Keratinocyte (primary cell): Measurements from ENCODE around the gene HRH3. TPM values are rescaled to one million over a fixed set of nuclear protein-coding genes. Genes with fewer than 3 reads are reported as not detected.

Experiments
- DNase-seq: peaks from one replicate; pipeline ENCODE4 v3.0.0-alpha.2; 2011; ENCODE audit warnings: low read depth, missing footprints, low spot score
- FAIRE-seq: peaks from 2 replicates; lab custom pipeline; 2011; peaks lifted over from hg19 to GRCh38; lab: Jason Lieb, UNC
- H2AFZ ChIP-seq: 2 replicates; pipeline ENCODE4 v1.6.0; 2012; ENCODE audit warnings: low read length, control low read depth, inconsistent platforms; ENCODE audit not compliant: control insufficient read depth
- H3K27ac ChIP-seq: 2 replicates; pipeline ENCODE4 v1.5.1; 2011; ENCODE audit warnings: low read length; ENCODE audit not compliant: control insufficient read depth, insufficient read depth
- H3K27me3 ChIP-seq: 3 replicates; pipeline ENCODE4 v1.6.0; 2011; ENCODE audit warnings: low read length; ENCODE audit not compliant: control insufficient read depth, insufficient read depth; ENCODE audit errors: extremely low read depth
- H3K36me3 ChIP-seq, 2 experiments: 2 replicates in 1 of 2; 3 replicates in 1 of 2; pipeline ENCODE4 v1.5.1; 2011; ENCODE audit warnings: low read length in 2 of 2, mild to moderate bottlenecking in 1 of 2; ENCODE audit not compliant: control insufficient read depth in 2 of 2, insufficient read depth in 2 of 2; ENCODE audit errors: extremely low read depth in 1 of 2
- H3K4me1 ChIP-seq: 3 replicates; pipeline ENCODE4 v1.5.1; 2011; ENCODE audit warnings: low read length; ENCODE audit not compliant: control insufficient read depth, insufficient read depth; ENCODE audit errors: extremely low read depth
- H3K4me2 ChIP-seq: 3 replicates; pipeline ENCODE4 v1.6.0; 2011; ENCODE audit warnings: low read depth, low read length; ENCODE audit not compliant: control insufficient read depth, insufficient read depth; ENCODE audit errors: extremely low read depth
- H3K4me3 ChIP-seq, 3 experiments: fragments of 200-600 bp in 1 of 3; sonication (generic) in 1 of 3; 2 replicates in 2 of 3; 3 replicates in 1 of 3; pipeline ENCODE4 v1.5.1; 2011 to 2016; ENCODE audit warnings: low read length in 3 of 3, mild to moderate bottlenecking in 3 of 3, control low read depth in 2 of 3, inconsistent platforms in 1 of 3, low read depth in 1 of 3, mixed read lengths in 1 of 3, mixed run types in 1 of 3, moderate library complexity in 1 of 3; ENCODE audit not compliant: control insufficient read depth in 2 of 3, insufficient read depth in 2 of 3; ENCODE audit errors: extremely low read depth in 1 of 3
- H3K79me2 ChIP-seq: 2 replicates; pipeline ENCODE4 v1.6.0; 2012; ENCODE audit warnings: low read length; ENCODE audit not compliant: control insufficient read depth, insufficient read depth
- H3K9ac ChIP-seq: 3 replicates; pipeline ENCODE4 v1.6.0; 2011; ENCODE audit warnings: low read length; ENCODE audit not compliant: control insufficient read depth, insufficient read depth; ENCODE audit errors: extremely low read depth
- H3K9me1 ChIP-seq: 3 replicates; pipeline ENCODE4 v1.6.0; 2011; ENCODE audit warnings: low read length; ENCODE audit not compliant: control insufficient read depth, insufficient read depth; ENCODE audit errors: extremely low read depth
- H3K9me3 ChIP-seq: 2 replicates; pipeline ENCODE4 v1.5.1; 2012; ENCODE audit warnings: low read depth, low read length; ENCODE audit not compliant: control insufficient read depth
- H4K20me1 ChIP-seq: 3 replicates; pipeline ENCODE4 v1.6.0; 2011; ENCODE audit warnings: low read length; ENCODE audit not compliant: control insufficient read depth, insufficient read depth; ENCODE audit errors: extremely low read depth
- EZH2 ChIP-seq: IDR thresholded peaks from one replicate; pipeline ENCODE4 v1.6.1; 2012; ENCODE audit warnings: inconsistent platforms, mild to moderate bottlenecking, low read length, moderate library complexity
- dilution Hi-C: fragments of 300-500 bp; cut with MboI; formaldehyde crosslinking; loops from one replicate; pipeline ENCODE4 v1.7.0; 2020; ENCODE audit warnings: low sequenced_read_pairs; ENCODE audit not compliant: extremely low pct_ligation_motif_present
- polyA minus RNA-seq, 3 experiments: library from RNA; depleted of rRNA, polyadenylated mRNA; stranded (reverse); fragments of >200 nt; gene quantifications; 1 replicate in 1 of 3; 2 replicates in 1 of 3; 3 replicates in 1 of 3; pipeline ENCODE4 v1.2.3, GENCODE V29; 2011
- polyA plus RNA-seq, 5 experiments: library from polyadenylated mRNA; depleted of rRNA in 3 of 5; stranded (reverse) in 3 of 5; stranded (forward) in 1 of 5; unstranded in 1 of 5; fragments of >200 nt; gene quantifications; 1 replicate in 1 of 5; 2 replicates in 3 of 5; 3 replicates in 1 of 5; pipeline versions ENCODE4 v1.2.1 to v1.2.3, GENCODE V29; 2011 to 2012; ENCODE audit warnings: missing spikeins in 2 of 5, low read depth in 1 of 5, low replicate concordance in 1 of 5
- TF ChIP-seq, protein P1 (sequence below), 3 experiments: IDR thresholded peaks in 1 of 3; conservative IDR thresholded peaks in 1 of 3; optimal IDR thresholded peaks in 1 of 3; 2 replicates in 2 of 3; 3 replicates in 1 of 3; pipeline versions ENCODE3 to v1.5.1; 2011; ENCODE audit warnings: low read length in 3 of 3, mild to moderate bottlenecking in 3 of 3, moderate library complexity in 2 of 3, control low read depth in 1 of 3, inconsistent platforms in 1 of 3; ENCODE audit not compliant: insufficient read depth in 2 of 3; ENCODE audit errors: extremely low read depth in 1 of 3

Gene HRH3
- polyA plus RNA-seq = not detected in 3 replicates
- not detected for polyA plus RNA-seq (2011; ENCODE audit: low read depth)
- polyA plus RNA-seq (2011; cell fraction: cytosol; rRNA removed) = not detected in 2 replicates
- polyA plus RNA-seq (2011; cell fraction: nucleus; rRNA removed) = not detected in 2 replicates
- not detected in 2 replicates for polyA plus RNA-seq (2012; ENCODE audit: low replicate concordance)
- polyA minus RNA-seq = not detected in 3 replicates
- polyA minus RNA-seq (2011; cell fraction: cytosol; rRNA and poly(A)+ RNA removed) = not detected
- not detected in 2 replicates for polyA minus RNA-seq (2011; cell fraction: nucleus; rRNA and poly(A)+ RNA removed)

DNA sequence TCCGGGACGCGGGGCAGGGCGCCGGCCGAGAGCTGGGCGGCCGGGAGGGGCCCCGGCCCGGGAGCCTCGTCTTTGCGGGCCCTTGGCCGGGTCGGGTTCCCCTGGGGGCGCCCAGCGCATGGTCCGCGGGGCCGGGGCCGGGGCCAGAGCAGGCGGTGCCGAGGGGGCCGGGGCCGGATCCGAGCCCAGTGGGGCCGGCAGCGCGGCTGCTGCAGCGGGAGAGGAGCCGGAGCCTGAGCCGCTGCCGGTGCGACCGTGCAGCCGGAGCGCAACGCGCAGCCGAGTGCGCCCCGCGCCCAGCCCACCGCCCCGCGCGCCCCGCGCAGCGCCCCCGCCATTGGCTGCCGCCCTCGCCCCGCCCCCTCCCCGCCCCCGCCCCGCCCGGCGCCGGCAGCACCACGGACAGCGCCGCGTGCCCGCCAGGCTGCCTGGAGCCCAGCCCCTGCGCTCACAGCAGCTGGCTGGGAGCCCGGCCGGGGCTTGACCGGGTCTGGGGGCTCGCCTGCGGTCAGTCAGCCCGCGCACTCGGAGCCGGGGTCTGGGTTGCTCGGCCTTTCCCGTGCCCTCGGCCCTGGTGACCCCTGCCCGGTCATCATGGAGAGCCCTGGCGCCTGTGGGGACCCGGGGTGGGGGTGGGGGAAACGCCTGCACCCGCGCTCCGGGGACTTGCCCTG lies at the start of gene HRH3:
TSS of gene HRH3 (minus strand) at position 287 of the 674 bp plus-strand sequence. CDS start 308 bp downstream, outside the sequence.
- DNase-seq = no peak
- H3K79me2 ChIP-seq = no peaks in the 10 kb centered on the region
- H2AFZ ChIP-seq = no peak within 1 kb of the TSS
- dilution Hi-C loops = no loop called here
- no peak within 1 kb of the TSS for H3K27ac ChIP-seq
- H3K36me3 ChIP-seq = no peaks in the 10 kb centered on the region
- peaks cover 85% of the 10 kb centered on the region for H3K27me3 ChIP-seq
- H3K4me1 ChIP-seq = no peaks in the 10 kb centered on the region
- no peaks in the 10 kb centered on the region for H3K9me3 ChIP-seq
- H3K9ac ChIP-seq = no peak within 1 kb of the TSS
- no peak for FAIRE-seq
- no peak within 1 kb of the TSS for H3K4me3 ChIP-seq
- TF ChIP-seq, protein P1, sequence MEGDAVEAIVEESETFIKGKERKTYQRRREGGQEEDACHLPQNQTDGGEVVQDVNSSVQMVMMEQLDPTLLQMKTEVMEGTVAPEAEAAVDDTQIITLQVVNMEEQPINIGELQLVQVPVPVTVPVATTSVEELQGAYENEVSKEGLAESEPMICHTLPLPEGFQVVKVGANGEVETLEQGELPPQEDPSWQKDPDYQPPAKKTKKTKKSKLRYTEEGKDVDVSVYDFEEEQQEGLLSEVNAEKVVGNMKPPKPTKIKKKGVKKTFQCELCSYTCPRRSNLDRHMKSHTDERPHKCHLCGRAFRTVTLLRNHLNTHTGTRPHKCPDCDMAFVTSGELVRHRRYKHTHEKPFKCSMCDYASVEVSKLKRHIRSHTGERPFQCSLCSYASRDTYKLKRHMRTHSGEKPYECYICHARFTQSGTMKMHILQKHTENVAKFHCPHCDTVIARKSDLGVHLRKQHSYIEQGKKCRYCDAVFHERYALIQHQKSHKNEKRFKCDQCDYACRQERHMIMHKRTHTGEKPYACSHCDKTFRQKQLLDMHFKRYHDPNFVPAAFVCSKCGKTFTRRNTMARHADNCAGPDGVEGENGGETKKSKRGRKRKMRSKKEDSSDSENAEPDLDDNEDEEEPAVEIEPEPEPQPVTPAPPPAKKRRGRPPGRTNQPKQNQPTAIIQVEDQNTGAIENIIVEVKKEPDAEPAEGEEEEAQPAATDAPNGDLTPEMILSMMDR (optimal IDR thresholded peaks at IDR 0.05 in 1 of 3, IDR thresholded peaks at IDR 0.05 in 1 of 3, conservative IDR thresholded peaks at IDR 0.05 in 1 of 3; ENCODE audit: extremely low read depth in 1 of 3, insufficient read depth in 2 of 3, low read length in 3 of 3) = no peak
- TF ChIP-seq EZH2 = no peak
- no peak within 1 kb of the TSS for H3K4me2 ChIP-seq
- no peaks in the 10 kb centered on the region for H3K9me1 ChIP-seq
- H4K20me1 ChIP-seq = no peaks in the 10 kb centered on the region

DNA sequence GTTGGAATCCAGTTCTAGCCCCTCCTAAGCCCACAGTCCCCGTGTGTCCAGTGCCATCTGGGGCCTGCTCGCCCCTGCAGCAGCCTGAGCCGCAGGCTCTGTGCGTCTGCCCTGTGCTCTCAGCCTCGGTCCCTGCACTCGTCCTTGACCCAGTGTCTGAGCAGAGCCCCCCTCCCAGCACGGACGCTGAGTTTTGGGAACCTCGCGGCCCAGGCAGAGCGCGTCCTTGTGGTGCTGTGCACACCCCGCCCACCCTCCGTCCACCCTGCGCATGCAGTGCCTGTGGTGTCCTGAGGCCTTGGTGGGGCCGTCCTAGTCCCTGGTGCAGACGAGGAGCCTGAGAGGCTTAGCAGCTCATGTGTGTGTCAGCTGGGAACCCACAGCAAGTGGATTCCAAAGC lies 49.8 kb upstream of the HRH3 start:
- H3K36me3 ChIP-seq = peaks cover 10 to 33% of the 10 kb centered on the region in 2 experiments
- H3K9me3 ChIP-seq = peaks cover 3% of the 10 kb centered on the region
- no peak for TF ChIP-seq EZH2
- TF ChIP-seq, protein P1 (optimal IDR thresholded peaks at IDR 0.05 in 1 of 3, IDR thresholded peaks at IDR 0.05 in 1 of 3, conservative IDR thresholded peaks at IDR 0.05 in 1 of 3; ENCODE audit: extremely low read depth in 1 of 3, insufficient read depth in 2 of 3, low read length in 3 of 3) = no peak
- H3K79me2 ChIP-seq = no peaks in the 10 kb centered on the region
- DNase-seq (no peak), FAIRE-seq (no peak)
- H2AFZ ChIP-seq = no peak overlapping the region
- H3K4me1 ChIP-seq = peaks cover 13% of the 10 kb centered on the region
- H3K27me3 ChIP-seq = no peaks in the 10 kb centered on the region
- H3K27ac ChIP-seq = no peak overlapping the region
- H3K4me2 ChIP-seq = no peak overlapping the region
- no peak overlapping the region for H3K9ac ChIP-seq
- no peaks in the 10 kb centered on the region for H4K20me1 ChIP-seq
- dilution Hi-C loops = no loop called here
- no peak overlapping the region for H3K4me3 ChIP-seq
- no peaks in the 10 kb centered on the region for H3K9me1 ChIP-seq
